NCI-H2227 treated with DMSO at 0.1 percent for 48 hours (cell line): ENCODE measurements around the gene NUDT21.
"Not testable (repeated sequence)": the region's sequence is repeated elsewhere in the genome, so short reads cannot be mapped to it uniquely, and the experiment has no call there.

Experiments
- DNase-seq: peaks from one replicate; lab custom pipeline; 2025; lab: John Stamatoyannopoulos, UW

Gene NUDT21

DNA sequence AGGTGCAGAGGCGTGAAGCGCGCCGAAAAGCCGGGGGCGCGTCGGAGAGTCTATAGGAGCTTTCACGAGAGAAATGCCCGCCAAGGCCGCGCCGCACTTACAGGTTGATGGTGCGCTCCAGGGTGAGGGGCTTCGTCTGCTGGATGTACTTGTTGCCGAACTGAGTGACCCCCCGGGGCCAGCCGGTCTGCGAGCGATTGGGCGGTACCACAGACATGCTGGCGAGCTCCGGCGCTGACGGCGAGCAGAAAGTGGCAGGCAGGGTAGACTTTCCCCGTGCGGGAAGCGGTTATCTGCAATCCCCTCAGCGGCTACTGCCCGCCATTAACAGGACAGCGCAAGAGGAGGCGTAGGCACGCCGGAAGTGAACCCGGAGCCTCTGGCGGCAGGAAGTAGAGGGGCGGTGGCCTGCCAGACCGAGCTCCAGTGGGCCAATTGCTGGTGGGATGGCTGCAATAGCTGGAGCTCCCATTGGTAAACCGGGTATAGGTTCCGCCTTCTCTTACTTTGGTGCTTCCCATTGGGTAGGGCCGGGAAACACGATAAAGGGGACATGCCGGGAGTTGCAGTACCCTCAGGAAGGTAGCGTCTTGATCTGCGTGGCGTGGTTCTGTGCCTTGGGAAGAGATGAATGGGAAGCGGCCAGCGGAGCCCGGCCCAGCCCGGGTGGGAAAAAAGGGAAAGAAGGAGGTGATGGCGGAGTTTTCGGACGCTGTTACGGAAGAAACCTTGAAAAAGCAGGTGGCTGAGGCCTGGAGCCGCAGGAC, at the start of gene NUDT21, which contains the start of gene OGFOD1:
Gene NUDT21 (minus strand): TSS at position 347 of the 767 bp plus-strand sequence. CDS start 130 bp downstream, at position 217.
Gene OGFOD1 (plus strand): TSS at position 569 of the 767 bp plus-strand sequence. CDS start 59 bp downstream, at position 628.
- DNase-seq, result peak; percentile 92

DNA sequence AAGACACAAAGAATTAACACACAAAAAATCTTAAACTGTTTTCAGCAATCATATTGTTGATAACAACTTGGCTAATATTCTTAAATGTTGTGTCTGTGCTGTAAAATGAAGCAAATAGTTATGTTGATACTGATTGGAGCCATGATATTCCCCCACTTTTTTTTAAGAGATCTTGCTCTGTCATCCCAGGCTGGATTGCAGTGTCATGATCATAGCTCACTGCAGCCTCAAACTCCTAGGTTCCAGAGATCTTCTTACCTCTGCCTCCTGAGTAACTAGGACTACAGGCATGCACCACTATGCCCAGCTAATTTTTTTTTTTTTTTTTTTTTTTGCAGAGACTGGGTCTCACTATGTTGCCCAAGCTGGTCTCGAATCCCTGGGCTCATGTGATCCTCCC, 42.7 kb upstream of the NUDT21 start:
- DNase-seq, result no peak

GRCh38 chr16:56493126-56493525, 42.0 kb upstream of the NUDT21 start:
- no peak for DNase-seq

GRCh38 chr16:56491657-56492261, 40.6 kb upstream of the NUDT21 start:
- no peak for DNase-seq

DNA sequence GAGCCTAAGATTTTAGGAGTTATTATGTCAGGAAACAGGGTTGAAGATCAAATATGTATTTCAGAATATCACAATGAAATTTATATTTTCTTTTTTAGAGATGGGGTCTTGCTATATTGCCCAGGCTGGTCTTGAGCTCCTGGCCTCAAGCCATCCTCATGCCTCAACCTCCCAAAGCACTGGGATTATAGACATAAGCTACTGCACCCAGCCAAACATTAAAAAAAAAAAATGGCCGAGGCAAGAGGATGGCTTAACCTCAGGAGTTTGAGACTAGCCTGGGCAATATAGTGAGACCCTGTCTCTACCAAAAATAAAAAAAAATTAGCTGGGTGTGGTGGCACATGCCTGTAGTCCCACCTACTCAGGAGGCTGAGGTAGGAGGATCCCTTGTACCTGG, 37.7 kb upstream of the NUDT21 start:
- not testable (repeated sequence) for DNase-seq

DNA sequence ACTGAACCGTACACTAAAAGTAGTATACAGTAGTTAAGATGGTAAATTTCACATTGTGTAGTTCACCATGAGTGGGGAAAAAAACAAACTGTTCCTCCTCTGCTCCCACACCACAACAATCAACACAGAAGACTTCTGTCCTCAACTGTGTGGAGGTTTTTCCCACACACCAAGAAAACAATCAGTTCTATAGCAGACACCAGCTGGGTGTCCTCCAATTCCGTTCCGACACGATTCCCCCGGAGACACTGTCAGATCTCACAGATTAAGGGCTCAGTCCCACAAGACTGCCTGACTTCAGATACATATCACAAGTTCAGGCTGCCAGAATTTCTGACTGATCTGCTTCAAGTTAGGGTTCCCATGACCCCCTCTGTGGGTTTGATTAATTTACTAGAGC, 36.9 kb upstream of the NUDT21 start:
- no peak for DNase-seq

DNA sequence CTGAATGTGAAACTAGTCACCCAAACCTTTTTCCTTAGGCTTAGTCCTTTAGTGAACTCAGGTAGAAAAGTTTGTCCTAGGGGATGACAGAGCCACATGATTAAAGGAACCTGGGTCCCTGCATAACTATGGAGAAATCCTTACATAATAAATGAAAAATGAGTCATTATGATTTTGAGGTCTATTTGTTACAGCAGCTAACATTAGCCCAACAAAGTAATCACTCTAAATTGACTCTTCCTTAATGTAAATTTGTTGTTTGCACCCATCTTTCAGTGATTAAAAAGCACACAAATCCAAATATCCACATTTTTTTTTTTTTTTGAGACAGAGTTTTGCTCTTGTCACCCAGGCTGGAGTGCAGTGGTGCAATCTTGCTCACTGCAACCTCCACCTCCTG, 32.3 kb upstream of the NUDT21 start:
- no peak for DNase-seq

GRCh38 chr16:56482683-56483236, 31.6 kb upstream of the NUDT21 start:
- DNase-seq, result no peak

GRCh38 chr16:56481468-56482122, 30.5 kb upstream of the NUDT21 start:
- no peak for DNase-seq

DNA sequence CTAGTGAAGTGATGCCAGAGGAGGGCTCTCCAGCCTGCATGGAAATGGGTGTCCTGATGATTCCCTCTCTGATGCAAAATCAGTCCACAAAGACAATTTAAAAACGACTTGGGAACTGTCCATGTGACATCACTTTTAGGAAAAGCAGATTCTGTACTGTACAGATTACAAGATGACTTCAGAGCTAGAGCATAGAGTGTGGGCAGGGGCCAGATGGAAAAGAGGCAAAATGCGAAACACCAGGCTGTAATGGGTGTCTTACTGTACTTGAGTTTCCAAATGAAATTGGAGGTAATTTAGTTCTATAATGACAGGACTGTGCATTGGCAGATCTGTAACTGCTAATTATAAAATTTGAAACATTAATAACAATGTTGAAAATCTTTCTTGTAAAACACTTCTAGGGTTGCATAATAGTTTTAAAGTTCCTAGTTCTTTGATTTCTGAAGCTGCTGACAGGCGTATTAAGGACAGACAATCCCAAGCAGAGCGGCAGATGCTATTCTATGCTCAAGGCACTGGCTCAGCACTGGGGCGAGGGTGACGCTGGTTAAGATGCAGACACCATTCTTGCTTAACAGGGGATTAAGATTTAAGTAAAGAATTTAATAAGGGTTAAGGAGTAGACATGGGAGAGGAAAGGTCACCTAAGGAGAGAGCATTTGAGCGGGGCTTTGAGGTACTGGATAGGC, 29.8 kb upstream of the NUDT21 start:
- peak; percentile 77 for DNase-seq

GRCh38 chr16:56479469-56479868, 28.3 kb upstream of the NUDT21 start:
- DNase-seq, result no peak

GRCh38 chr16:56478281-56479049, 27.3 kb upstream of the NUDT21 start:
- DNase-seq, result no peak

DNA sequence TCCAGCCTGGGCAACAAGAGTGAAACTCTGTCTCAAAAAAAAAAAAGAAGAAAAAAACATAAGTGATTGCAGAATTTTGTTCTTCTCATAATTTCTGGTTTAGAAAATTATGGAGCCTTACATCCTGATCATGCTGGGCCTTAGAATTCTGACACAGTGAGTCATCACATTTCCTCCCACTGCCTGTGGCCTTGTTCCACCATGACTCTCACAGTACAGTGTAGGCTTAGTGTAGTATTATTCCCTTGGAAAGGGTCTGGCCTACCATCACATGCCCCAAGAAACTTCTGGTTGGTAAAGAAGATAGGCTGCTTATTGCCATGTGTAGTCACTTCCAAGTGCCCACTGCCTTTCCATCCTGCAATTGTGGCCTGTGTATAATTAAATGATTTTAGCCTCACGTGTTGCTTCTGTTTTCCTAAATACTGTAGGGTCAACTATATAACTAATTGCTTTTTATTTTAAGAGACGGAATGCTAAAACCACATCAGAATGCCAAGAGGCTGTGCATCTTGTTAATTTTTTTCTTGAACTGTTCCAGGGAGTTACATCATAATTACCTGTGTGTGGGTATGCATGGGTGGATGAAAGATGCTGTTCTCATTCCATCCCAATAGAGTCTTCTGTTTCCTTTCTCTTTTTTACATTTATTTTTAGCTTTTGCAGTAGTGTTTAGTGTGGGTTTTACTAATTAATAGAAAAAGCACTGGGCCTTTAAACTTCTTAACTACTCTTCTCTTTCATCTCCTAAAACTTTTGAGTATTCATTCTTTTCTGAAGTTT, 26.2 kb upstream of the NUDT21 start:
- peak; percentile 13 for DNase-seq

DNA sequence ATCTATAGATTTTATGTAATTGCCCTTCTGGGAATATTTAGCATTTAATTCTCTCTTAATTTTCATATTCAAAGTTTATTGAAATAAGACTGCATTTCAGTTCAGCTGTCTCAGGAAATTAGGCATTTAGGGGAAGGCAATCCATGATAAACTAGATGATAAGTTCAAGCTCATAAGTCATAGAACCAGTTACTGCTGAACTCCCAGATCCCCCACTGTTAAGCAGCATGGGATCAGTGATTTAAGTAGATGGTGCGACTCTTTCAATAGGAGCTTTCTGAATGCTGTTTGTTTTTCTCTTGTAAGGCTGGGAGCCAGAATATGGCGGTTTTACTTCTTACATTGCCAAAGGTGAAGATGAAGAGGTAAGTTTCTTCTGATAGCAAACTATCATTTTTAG, 24.1 kb upstream of the NUDT21 start:
- peak; percentile 59 for DNase-seq

DNA sequence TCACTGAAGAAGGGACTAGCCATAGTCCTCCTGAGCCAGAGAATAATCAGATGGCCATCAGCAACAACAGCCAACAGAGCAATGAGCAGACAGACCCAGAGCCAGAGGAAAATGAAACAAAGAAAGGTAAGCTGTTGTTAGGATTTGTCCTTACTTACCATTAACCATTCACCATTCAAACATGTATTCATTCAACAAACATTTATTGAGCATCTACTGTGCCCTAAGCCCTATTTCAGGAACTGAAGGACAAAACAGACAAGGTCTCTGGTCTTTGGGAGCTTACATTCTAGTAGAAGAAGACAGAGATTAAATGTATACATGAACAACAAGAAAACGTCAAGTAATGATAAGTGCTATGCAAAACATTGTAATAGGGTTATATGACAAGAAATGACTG, 19.5 kb upstream of the NUDT21 start:
- no peak for DNase-seq

- DNase-seq, result no peak
Measured at GRCh38 chr16:56470232-56470631, 19.1 kb upstream of the NUDT21 start.

- no peak for DNase-seq
Measured at GRCh38 chr16:56469748-56470147, 18.6 kb upstream of the NUDT21 start.

GRCh38 chr16:56468800-56469199, 17.7 kb upstream of the NUDT21 start:
- DNase-seq, result no peak

GRCh38 chr16:56466344-56466743, 15.2 kb upstream of the NUDT21 start:
- DNase-seq, result no peak

GRCh38 chr16:56463153-56463552, 12.0 kb upstream of the NUDT21 start:
- no peak for DNase-seq
